ENCODE results near the gene MAML2. TPM values are rescaled to one million over a fixed set of nuclear protein-coding genes. Genes with fewer than 3 reads are reported as not detected.

Gene MAML2
- total RNA-seq, 1 donor, result 20.1 TPM

DNA sequence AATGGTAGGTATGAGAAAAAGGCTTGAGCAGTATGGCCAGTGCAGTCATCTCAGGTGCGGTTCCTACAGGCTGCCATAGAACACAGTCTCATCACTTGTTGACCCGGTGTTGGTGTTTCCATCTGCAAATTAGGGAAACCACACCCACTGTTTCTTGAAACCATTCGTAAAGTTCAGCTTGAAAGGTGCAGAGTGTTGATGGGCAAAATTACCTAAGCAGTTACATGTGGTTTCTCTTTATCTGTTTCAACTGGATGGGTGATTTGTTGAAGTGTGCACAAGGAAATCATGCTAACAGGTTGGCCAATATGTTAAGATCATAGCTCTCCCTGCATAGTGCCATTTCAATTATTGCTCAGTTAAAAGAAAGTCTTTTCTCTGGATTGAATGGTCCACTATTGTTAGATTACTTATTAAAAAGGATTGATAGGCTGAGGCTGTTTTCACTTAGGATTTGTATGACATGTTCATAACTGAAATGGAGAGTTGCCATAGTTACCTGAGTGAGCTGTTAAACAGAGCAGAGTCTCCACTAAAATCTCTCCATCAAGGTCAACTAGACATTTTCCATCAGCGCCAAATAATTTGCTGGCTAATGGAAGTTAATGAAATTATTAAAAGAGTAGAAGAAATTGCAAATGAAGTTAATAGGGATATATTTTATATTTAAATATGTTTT lies 215.9 kb downstream of the MAML2 start:
- no peak overlapping the region for H3K4me3 ChIP-seq (ENCODE audit: low read depth, low read length)
- TF ChIP-seq, protein P1, sequence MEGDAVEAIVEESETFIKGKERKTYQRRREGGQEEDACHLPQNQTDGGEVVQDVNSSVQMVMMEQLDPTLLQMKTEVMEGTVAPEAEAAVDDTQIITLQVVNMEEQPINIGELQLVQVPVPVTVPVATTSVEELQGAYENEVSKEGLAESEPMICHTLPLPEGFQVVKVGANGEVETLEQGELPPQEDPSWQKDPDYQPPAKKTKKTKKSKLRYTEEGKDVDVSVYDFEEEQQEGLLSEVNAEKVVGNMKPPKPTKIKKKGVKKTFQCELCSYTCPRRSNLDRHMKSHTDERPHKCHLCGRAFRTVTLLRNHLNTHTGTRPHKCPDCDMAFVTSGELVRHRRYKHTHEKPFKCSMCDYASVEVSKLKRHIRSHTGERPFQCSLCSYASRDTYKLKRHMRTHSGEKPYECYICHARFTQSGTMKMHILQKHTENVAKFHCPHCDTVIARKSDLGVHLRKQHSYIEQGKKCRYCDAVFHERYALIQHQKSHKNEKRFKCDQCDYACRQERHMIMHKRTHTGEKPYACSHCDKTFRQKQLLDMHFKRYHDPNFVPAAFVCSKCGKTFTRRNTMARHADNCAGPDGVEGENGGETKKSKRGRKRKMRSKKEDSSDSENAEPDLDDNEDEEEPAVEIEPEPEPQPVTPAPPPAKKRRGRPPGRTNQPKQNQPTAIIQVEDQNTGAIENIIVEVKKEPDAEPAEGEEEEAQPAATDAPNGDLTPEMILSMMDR (IDR thresholded peaks at IDR 0.05; ENCODE audit: insufficient read depth, low read length), result no peak
- DNase-seq (ENCODE audit: low read depth), result no peak

DNA sequence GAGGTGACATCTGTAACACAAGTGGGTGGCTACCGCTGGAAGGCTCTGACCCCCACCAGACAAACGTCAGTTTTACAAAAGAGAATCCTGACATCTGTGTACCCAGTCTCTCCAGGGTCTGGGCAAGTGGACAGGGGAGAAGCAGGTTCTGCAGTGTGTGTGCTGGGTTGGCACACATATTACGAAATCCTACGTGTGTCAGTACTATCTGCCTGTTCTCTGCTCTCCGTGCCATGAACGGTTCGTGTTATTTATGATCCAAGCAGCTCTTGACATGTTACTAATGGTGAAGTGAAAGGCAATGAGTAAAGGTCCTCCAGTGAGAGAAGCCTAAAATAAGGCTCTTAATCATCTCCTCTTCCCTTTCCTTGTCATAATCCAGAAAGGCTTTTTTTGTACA lies 217.6 kb downstream of the MAML2 start:
- TF ChIP-seq, protein P1 (IDR thresholded peaks at IDR 0.05; ENCODE audit: insufficient read depth, low read length), result no peak
- no peak for DNase-seq (ENCODE audit: low read depth)
- no peak overlapping the region for H3K4me3 ChIP-seq (ENCODE audit: low read depth, low read length)

DNA sequence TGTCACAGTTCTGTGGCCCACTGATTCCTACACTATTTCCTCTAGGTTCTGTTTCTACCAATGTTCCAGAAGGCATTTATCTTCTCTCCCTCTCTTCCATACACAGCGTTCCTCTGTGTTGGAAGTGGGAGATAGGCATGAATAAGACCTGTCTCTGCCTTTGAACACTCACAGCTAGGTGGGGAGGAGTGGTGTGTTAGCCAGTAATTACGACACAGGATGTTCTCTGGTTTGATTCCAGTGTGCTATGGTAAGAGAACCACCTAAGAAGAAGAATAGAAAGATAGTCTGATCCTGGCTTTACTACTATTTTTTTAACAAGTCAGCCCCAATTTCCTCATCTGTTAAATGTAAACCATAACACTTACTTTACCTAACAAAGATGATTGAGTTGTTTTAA lies 218.8 kb downstream of the MAML2 start:
- no peak overlapping the region for H3K4me3 ChIP-seq (ENCODE audit: low read depth, low read length)
- DNase-seq (ENCODE audit: low read depth), result no peak
- TF ChIP-seq, protein P1 (IDR thresholded peaks at IDR 0.05; ENCODE audit: insufficient read depth, low read length), result no peak

GRCh38 chr11:96123301-96123700 lies 219.7 kb downstream of the MAML2 start:
- H3K4me3 ChIP-seq (ENCODE audit: low read depth, low read length), result no peak overlapping the region
- no peak for DNase-seq (ENCODE audit: low read depth)
- TF ChIP-seq, protein P1 (IDR thresholded peaks at IDR 0.05; ENCODE audit: insufficient read depth, low read length), result no peak

DNA sequence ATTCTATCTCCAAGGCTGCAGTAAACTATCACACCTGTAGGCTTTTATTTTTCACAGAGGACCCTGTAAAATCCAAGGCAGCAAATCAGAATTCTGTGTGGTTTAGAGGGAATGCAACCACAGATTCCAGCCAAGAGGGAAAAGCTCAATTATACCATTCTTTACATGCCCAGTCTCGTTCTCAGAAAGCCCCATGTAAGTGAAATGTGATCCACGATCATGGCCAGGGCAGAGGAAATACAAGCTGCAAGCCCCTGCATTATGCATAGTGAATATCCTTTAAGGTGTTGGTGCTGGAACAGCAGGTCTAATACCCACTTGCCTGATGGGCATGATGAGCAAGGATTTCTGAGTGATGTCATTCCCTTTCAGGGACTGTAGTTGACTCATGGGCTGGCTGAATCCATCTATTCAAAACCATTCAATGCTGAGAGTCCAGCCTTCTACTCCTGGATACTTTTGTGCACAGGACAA lies 220.4 kb downstream of the MAML2 start:
- no peak overlapping the region for H3K4me3 ChIP-seq (ENCODE audit: low read depth, low read length)
- TF ChIP-seq, protein P1 (IDR thresholded peaks at IDR 0.05; ENCODE audit: insufficient read depth, low read length), result no peak
- no peak for DNase-seq (ENCODE audit: low read depth)

GRCh38 chr11:96119211-96119610 lies 223.8 kb downstream of the MAML2 start:
- no peak overlapping the region for H3K4me3 ChIP-seq (ENCODE audit: low read depth, low read length)
- TF ChIP-seq, protein P1 (IDR thresholded peaks at IDR 0.05; ENCODE audit: insufficient read depth, low read length), result no peak
- no peak for DNase-seq (ENCODE audit: low read depth)

DNA sequence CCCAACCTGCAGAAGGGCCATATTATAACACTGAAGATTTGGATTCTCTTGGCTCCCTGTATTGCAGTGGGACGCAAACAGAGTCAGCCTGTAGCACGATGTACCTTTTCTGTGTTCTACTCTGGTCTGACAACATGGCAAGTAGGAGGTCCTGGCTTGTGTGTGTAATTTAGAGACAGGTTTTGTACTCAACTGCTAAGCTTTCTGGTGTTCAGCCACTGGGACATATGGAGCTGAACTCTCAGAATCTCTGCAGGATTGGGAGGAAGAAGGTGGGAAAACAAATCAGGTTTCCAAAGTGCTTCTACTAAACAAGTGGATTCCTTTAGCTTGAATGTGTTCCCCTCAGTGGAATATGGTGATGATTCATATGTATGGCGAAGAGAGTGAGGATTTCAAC lies 226.6 kb downstream of the MAML2 start:
- TF ChIP-seq, protein P1 (IDR thresholded peaks at IDR 0.05; ENCODE audit: insufficient read depth, low read length), result no peak
- no peak for DNase-seq (ENCODE audit: low read depth)
- H3K4me3 ChIP-seq (ENCODE audit: low read depth, low read length), result no peak overlapping the region

Measured in fibroblast of the aortic adventitia (primary cell).